ENCODE results near the gene ZSCAN21. TPM values are rescaled to one million over a fixed set of nuclear protein-coding genes. Genes with fewer than 3 reads are reported as not detected.

ZSCAN21 gene
- total RNA-seq, 2 donors from 2014 or later = 9.3 to 16.6 TPM

- H3K27me3 ChIP-seq (replicated peaks; ENCODE audit: insufficient read depth) = no peaks in the 10 kb centered on the region
- ATAC-seq (ENCODE audit: insufficient number of reproducible peaks, low FRiP score, low read depth) (no peak), DNase-seq (ENCODE audit: low spot score) (no peak)
- no peaks in the 10 kb centered on the region for H3K4me1 ChIP-seq (ENCODE audit: control insufficient read depth in 1 of 2, low read depth in 2 of 2)
- no peak overlapping the region for H3K27ac ChIP-seq
- H3K4me3 ChIP-seq = no peak overlapping the region
- TF ChIP-seq CTCF (IDR thresholded peaks at IDR 0.05) = no peak
- H3K9me3 ChIP-seq = no peaks in the 10 kb centered on the region
- peaks cover 58% of the 10 kb centered on the region for H3K36me3 ChIP-seq
These were observed 61.6 kb downstream of the ZSCAN21 start for GRCh38 chr7:100111156-100111555.

GRCh38 chr7:100111914-100112313, 62.3 kb downstream of the ZSCAN21 start:
- no peaks in the 10 kb centered on the region for H3K27me3 ChIP-seq (replicated peaks; ENCODE audit: insufficient read depth)
- H3K27ac ChIP-seq = no peak overlapping the region
- H3K36me3 ChIP-seq = peaks cover 53% of the 10 kb centered on the region
- H3K4me3 ChIP-seq = no peak overlapping the region
- ATAC-seq (ENCODE audit: insufficient number of reproducible peaks, low FRiP score, low read depth) (peak; percentile 37), DNase-seq (ENCODE audit: low spot score) (no peak)
- no peak for TF ChIP-seq CTCF (IDR thresholded peaks at IDR 0.05)
- no peaks in the 10 kb centered on the region for H3K9me3 ChIP-seq
- H3K4me1 ChIP-seq (ENCODE audit: control insufficient read depth in 1 of 2, low read depth in 2 of 2) = no peaks in the 10 kb centered on the region

Other genes starting within 250 kb of the ZSCAN21 start
- under 1 TPM in 1 of 2 donors, not detected in 1; 0.68 TPM for gene CYP3A43, start 221.8 kb upstream of the ZSCAN21 start, total RNA-seq
- 1 to 10 TPM in 1 of 2 donors, under 1 TPM in 1; 0.41 to 2.9 TPM for gene OR2AE1, start 172.7 kb upstream of the ZSCAN21 start, total RNA-seq
- gene TRIM4, start 130.2 kb upstream of the ZSCAN21 start, total RNA-seq = 10 to 100 TPM; 35.2 to 42.5 TPM
- 1 to 10 TPM in 1 of 2 donors, not detected in 1; 2.6 TPM for gene GJC3, start 120.2 kb upstream of the ZSCAN21 start, total RNA-seq
- gene AZGP1, start 73.7 kb upstream of the ZSCAN21 start, total RNA-seq = 1 to 10 TPM in 1 of 2 donors, not detected in 1; 2.3 TPM
- gene ZKSCAN1, start 34.2 kb upstream of the ZSCAN21 start, total RNA-seq = 10 to 100 TPM; 25.6 to 42.5 TPM
- gene ZNF3, start 31.9 kb downstream of the ZSCAN21 start, total RNA-seq = 10 to 100 TPM; 15.2 to 29.6 TPM
- 10 to 100 TPM; 40.4 to 76.2 TPM for gene COPS6, start 39.2 kb downstream of the ZSCAN21 start, total RNA-seq
- 10 to 100 TPM; 17.6 to 23.6 TPM for gene MCM7, start 51.6 kb downstream of the ZSCAN21 start, total RNA-seq
- 10 to 100 TPM; 22.3 to 23.8 TPM for gene AP4M1, start 51.9 kb downstream of the ZSCAN21 start, total RNA-seq
- 10 to 100 TPM; 48.0 to 72.8 TPM for gene TAF6, start 69.6 kb downstream of the ZSCAN21 start, total RNA-seq
- gene CNPY4, start 69.9 kb downstream of the ZSCAN21 start, total RNA-seq = 10 to 100 TPM; 12.6 to 13.7 TPM
- gene MBLAC1, start 77.2 kb downstream of the ZSCAN21 start, total RNA-seq = 1 to 10 TPM in 1 of 2 donors, not detected in 1; 1.1 TPM
- gene LAMTOR4, start 99.1 kb downstream of the ZSCAN21 start, total RNA-seq = 100 to 1,000 TPM; 125 to 205 TPM
- gene TRAPPC14, start 108.9 kb downstream of the ZSCAN21 start, total RNA-seq = 10 to 100 TPM; 14.0 to 18.0 TPM
- gene GAL3ST4, start 118.8 kb downstream of the ZSCAN21 start, total RNA-seq = 10 to 100 TPM in 1 of 2 donors, 1 to 10 TPM in 1; 8.3 to 18.7 TPM
- 1 to 10 TPM; 1.8 to 5.0 TPM for gene GPC2, start 127.6 kb downstream of the ZSCAN21 start, total RNA-seq
- under 1 TPM; 0.56 to 0.95 TPM for gene STAG3, start 128.1 kb downstream of the ZSCAN21 start, total RNA-seq
- gene PVRIG, start 170.2 kb downstream of the ZSCAN21 start, total RNA-seq = under 1 TPM in 1 of 2 donors, not detected in 1; 0.78 TPM

Measured in thoracic aorta (tissue), 2 donors.